ENCODE measurements around the gene POLR3B. TPM values are rescaled to one million over a fixed set of nuclear protein-coding genes. Genes with fewer than 3 reads are reported as not detected.
"Not testable (repeated sequence)": the region's sequence is repeated elsewhere in the genome, so short reads cannot be mapped to it uniquely, and the experiment has no call there.

The POLR3B gene
- total RNA-seq, 1 donor from 2014 or later, result 24.4 TPM

DNA sequence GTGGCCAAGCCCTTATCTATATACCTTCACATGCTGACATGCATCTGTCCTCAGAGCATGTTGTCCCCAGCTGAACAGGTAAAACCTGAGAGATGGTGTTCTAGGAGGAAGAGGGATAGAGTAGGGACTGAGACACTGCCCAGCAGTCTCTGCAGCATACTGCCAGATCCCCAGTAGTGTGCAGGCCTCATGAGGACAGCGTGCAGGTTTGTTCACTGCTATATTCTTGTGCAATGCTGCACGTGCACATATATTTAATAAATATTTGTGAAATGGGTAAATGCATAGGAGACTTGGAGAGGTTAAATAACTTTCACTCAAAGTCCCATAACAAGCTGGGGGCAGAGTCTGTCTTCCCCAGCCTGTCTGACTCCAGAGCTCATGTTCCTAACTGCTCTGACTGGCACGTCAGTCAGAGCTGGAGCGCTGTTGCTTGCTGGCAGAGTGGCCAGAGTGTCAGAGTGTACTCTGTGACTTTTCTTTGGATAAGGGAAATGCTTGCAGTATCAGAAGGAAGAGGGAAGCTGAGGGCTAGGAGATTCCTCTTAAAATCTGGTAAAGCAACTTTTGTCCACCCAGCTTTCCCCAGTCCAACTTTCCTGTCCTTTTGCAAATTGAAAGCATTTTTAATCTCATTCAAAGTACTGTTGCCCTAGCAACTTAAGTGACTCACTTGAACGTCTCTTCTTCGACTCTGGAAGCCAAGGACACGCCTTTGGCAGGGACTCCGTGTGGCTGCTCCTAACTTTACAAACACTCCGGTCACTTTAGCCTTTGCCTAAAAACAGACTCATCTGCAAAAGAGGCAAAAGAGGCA, 14.9 kb upstream of the POLR3B start:
- peak; percentile 55 for DNase-seq (ENCODE audit: low spot score)

DNA sequence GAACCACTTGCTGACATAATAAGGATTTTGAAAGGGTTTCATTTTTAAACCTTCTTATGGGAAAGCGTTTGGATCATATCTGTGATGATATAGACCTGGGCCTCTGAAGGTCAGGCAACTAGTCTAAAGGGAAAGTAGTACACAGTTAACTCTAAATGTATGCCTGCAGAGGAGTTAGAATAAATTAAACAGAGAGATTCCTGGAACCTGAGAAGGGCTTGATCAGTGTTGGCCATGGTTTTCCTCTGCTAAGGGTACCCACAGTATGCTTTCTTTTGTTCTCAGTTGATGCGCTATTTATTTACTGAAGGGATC, 14.4 kb upstream of the POLR3B start:
- no peak for DNase-seq (ENCODE audit: low spot score)

DNA sequence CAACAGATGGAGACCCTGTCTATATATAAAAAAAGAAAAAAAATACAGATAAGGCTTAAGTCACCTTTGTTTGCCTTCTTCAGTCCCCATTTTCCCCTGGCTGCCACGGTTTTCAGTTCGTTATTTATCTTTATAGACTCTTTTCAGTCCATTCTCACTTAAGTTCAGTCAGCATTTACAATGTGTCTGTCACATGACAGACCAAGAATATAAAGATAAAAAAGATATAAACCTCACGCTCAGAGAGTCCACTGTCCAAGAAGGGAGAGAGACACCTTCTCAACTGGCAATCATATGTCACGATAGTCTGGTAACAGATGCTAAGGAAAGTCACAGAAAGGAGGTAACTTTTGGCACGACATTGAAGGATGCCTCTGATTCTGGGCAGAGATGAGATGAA, 13.4 kb upstream of the POLR3B start:
- no peak for DNase-seq (ENCODE audit: low spot score)

- DNase-seq (ENCODE audit: low spot score), result no peak
These were observed 11.8 kb upstream of the POLR3B start for GRCh38 chr12:106345746-106346145.

GRCh38 chr12:106348411-106348810, 9.1 kb upstream of the POLR3B start:
- DNase-seq (ENCODE audit: low spot score), result no peak

DNA sequence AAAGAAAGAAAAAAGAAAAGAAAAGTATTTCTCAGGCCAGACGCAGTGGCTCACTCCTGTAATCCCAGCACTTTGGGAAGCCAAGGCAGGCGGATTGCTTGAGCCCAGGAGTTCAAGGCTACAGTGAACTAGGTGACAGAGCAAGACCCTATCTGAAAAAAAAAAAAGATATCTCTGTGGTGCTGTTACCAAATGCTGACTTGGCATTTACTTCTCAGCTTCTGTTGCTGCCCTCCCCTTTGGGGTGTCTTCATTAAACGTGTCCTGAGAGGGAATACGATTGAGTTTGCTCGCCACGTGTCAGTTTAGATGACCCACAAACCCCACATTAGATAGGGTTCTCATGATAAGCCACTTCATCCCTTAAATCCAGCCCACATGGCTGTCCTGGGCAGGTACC, 4.4 kb upstream of the POLR3B start:
- no peak for DNase-seq (ENCODE audit: low spot score)

DNA sequence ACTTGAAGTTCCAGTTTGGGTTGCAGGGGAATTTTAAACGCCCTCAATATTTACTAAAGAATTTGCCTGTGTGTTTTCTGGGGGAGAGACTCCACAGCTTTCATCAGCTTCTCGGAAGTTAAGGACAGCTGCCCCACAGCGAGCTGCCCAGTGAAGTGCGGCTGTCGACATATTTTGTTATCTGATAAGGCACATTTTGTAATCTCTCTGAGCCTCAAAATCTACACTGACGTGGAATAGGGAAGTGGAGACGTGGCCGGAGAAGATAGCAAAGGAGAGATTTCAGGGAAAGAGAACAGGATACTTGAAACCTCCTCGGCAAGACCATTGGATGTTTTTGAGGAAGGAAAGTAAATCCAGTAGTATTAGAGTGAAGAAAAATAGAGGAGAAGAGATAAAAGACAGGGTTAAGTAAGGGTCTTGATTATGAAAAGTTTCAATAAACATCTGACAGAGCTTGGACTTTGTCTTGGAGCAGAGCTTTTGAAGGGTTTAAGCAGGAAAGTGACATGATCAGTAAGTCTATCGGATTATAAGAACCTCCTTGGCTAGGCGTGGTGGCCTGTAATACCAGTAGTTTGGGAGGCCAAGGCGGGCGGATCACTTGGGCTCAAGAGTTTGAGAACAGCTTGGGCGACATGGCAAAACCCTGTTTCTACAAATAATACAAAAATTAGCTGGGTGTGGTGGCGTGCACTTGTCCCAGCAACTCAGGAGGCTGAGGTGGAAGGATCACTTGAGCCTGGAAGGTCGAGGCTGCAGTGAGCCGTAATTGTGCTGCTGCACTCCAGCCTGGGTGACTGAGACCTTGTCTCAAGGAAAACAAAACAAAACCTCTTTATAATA, 1.1 kb downstream of the POLR3B start:
- DNase-seq (ENCODE audit: low spot score), result no peak

DNA sequence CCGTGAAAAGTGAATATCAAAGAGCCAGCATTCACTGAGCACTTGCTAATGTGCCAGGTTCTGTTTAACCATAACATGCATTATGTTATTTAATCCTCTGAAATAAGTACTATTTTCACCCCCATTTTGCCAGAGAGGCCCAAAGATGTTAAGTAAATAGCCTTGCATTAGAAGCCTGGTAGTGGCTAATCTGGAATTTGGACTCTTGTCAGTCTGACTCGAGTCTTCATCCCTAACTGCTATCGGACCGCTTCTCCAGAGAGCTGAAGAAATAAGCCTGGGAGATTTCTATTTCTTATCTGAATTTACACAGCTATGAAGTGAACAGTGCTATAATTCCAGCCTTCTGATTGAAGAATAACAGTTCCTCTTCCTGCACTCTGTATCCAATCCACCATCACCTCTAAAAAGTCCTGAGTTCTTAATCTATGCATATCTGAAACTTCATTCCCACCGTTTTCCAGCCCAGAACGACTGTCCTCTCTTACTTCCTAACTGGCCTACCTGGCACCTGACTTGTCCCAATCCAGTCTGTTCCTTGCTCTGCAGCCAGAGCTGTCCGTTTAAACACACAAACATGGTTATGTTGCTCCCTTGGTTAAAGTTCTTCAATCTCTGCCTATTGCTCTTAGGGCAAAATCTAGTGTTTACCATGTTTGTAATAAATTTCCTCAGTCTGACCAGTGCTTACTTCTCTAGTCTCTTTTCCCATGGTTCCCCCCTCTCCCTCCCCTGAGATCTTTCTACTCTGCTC, 2.3 kb downstream of the POLR3B start:
- DNase-seq (ENCODE audit: low spot score), result no peak

- DNase-seq (ENCODE audit: low spot score), result no peak
These were observed 2.9 kb downstream of the POLR3B start for GRCh38 chr12:106360400-106360994.

- DNase-seq (ENCODE audit: low spot score), result no peak
These were observed 5.4 kb downstream of the POLR3B start for GRCh38 chr12:106362971-106363370.

- DNase-seq (ENCODE audit: low spot score), result no peak
These were observed 6.7 kb downstream of the POLR3B start for GRCh38 chr12:106364261-106364660.

DNA sequence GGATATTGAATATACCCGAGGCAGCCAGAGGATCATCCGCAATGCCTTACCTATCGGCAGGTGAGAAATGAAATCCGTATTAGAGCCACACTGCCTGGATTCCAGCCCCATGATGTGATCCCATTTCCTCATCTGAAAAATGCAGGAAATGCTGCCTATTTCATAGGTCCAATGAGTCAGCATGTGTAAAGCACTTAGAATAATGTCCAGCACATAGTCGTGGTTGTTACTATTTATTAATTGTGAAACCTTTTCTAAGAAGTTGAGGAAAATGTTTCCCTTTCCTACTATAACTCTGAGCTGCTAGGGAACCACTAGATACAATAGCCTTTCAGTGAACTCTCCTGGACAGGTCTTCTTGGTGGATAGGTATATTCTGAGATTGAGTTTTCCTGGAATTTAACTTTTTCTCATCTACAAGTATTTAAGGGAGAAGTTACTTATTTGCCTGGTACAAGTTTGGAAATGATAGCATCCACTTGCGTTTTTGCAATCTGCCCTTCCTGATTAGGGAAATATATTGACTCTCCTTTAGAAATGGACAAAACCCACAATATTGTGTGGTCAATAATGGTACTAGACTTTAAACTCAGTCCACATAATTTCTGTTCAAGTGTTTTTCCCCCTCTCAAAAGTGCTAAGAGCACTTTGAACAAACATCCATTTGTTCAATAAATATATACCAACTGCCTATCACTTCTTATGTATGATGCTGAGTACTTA, 12.2 kb downstream of the POLR3B start:
- DNase-seq (ENCODE audit: low spot score), result no peak

DNA sequence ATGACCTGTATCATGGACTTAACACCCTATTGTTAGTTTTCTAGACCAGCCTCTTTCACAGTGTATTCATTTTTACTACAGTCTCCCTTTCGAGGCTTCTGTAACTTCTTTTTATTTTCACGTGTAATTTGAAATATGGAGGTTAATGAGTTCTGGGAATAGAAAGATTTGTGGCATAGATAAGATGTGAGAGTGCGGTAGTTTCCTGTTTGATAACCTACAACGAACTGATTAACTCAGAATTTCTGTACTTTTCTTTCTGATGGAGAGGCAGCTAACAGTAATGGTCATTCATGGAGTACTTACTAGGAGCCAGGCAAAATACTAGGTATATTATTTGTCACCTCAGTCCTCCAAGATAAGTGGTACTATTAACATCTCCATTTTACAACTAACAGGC, 21.2 kb downstream of the POLR3B start:
- no peak for DNase-seq (ENCODE audit: low spot score)

GRCh38 chr12:106380954-106381353, 23.4 kb downstream of the POLR3B start:
- DNase-seq (ENCODE audit: low spot score), result no peak

- not testable (repeated sequence) for DNase-seq (ENCODE audit: low spot score)
These were observed 24.3 kb downstream of the POLR3B start for GRCh38 chr12:106381866-106382265.

GRCh38 chr12:106386813-106387535, 29.4 kb downstream of the POLR3B start:
- DNase-seq (ENCODE audit: low spot score), result no peak

GRCh38 chr12:106387848-106388377, 30.4 kb downstream of the POLR3B start:
- DNase-seq (ENCODE audit: low spot score), result no peak

- no peak for DNase-seq (ENCODE audit: low spot score)
These were observed 31.6 kb downstream of the POLR3B start for GRCh38 chr12:106389151-106389550.

DNA sequence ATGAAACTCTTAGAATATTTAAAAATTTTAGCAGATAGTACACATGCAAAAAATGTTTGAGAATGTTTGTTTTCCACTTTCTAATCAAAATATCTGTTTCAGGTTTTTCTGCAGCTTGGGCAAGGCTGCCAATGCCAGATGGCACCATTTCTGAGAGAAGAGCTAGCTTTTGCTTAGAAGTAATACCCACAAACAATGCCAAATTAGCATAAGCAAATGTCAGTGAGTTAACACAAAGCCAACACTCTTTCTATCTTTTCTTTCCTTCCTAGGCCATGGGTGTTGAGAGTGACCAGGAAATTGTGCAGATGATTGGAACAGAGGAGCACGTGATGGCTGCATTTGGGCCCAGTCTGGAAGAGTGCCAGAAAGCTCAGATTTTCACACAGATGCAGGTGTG, 35.2 kb downstream of the POLR3B start:
- DNase-seq (ENCODE audit: low spot score), result no peak

DNA sequence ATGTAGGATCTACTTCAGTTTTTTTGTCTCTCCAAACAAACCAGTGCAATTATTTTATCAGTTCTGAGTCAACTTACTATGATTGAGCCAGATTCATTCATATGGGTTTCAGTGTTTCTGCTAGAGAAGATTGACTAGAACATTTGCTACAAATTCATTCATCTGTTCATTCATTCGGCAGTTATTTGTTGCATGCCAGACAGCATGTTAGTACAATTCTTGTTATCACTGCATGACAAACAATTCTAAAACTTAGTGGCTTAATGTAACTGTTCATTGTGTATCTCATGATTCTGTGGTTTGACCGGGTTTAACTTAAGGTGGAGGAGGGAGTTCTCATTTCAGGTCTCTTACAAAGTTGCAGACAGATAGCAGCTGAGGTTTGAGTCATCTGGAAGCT, 52.3 kb downstream of the POLR3B start:
- no peak for DNase-seq (ENCODE audit: low spot score)

Measured in ureter (tissue), 1 donor.